H9 (cell line): ENCODE results near the gene PTBP3. TPM values are rescaled to one million over a fixed set of nuclear protein-coding genes. Genes with fewer than 3 reads are reported as not detected.
"Not testable (repeated sequence)": the region's sequence is repeated elsewhere in the genome, so short reads cannot be mapped to it uniquely, and the experiment has no call there.

Experiments
- DNase-seq: peaks from one replicate; pipeline ENCODE4 v3.0.0-alpha.2; 2017
- H2AFZ ChIP-seq: one replicate; pipeline ENCODE4 v1.6.1; 2013; ENCODE audit warnings: mild to moderate bottlenecking, low read length, control low read depth, moderate library complexity
- H2AK5ac ChIP-seq: 2 replicates; pipeline ENCODE4 v1.6.1; 2013; ENCODE audit warnings: low read length, control low read depth, mixed read lengths; ENCODE audit not compliant: insufficient read length
- H2BK120ac ChIP-seq: one replicate; pipeline ENCODE4 v1.6.1; 2013; ENCODE audit warnings: low read depth, mild to moderate bottlenecking, low read length, control low read depth, inconsistent platforms; ENCODE audit not compliant: poor library complexity, severe bottlenecking
- H2BK12ac ChIP-seq: 2 replicates; pipeline ENCODE4 v1.6.1; 2013; ENCODE audit warnings: low read length, control low read depth, mixed read lengths, low read depth; ENCODE audit not compliant: insufficient read length
- H2BK15ac ChIP-seq: 2 replicates; pipeline ENCODE4 v1.6.1; 2013; ENCODE audit warnings: low read depth, low read length, control low read depth
- H2BK20ac ChIP-seq: one replicate; pipeline ENCODE4 v1.6.1; 2013; ENCODE audit warnings: low read depth, mild to moderate bottlenecking, low read length, control low read depth, inconsistent platforms; ENCODE audit not compliant: poor library complexity, severe bottlenecking
- H2BK5ac ChIP-seq: 2 replicates; pipeline ENCODE4 v1.6.1; 2013; ENCODE audit warnings: low read length, control low read depth, mixed read lengths; ENCODE audit not compliant: insufficient read length
- H3K14ac ChIP-seq: 2 replicates; pipeline ENCODE4 v1.6.1; 2013; ENCODE audit warnings: low read length, control low read depth; ENCODE audit not compliant: insufficient read depth
- H3K18ac ChIP-seq: 2 replicates; pipeline ENCODE4 v1.6.1; 2013; ENCODE audit warnings: low read depth, mild to moderate bottlenecking, mixed read lengths, low read length, control low read depth; ENCODE audit not compliant: insufficient read length
- H3K23ac ChIP-seq: 2 replicates; pipeline ENCODE4 v1.6.1; 2013; ENCODE audit warnings: low read length, control low read depth, mixed read lengths, low read depth; ENCODE audit not compliant: insufficient read length
- H3K23me2 ChIP-seq: 2 replicates; pipeline ENCODE4 v1.6.1; 2013; ENCODE audit warnings: low read depth, mild to moderate bottlenecking, mixed read lengths, low read length, control low read depth; ENCODE audit not compliant: insufficient read length, poor library complexity, severe bottlenecking
- H3K27ac ChIP-seq: 2 replicates; pipeline ENCODE4 v1.5.1; 2013; ENCODE audit warnings: low read length, control low read depth, mixed read lengths, low read depth; ENCODE audit not compliant: insufficient read length
- H3K27me3 ChIP-seq: 2 replicates; pipeline ENCODE4 v1.6.1; 2013; ENCODE audit warnings: low read length, control low read depth, inconsistent platforms; ENCODE audit not compliant: insufficient read depth
- H3K4ac ChIP-seq: 2 replicates; pipeline ENCODE4 v1.6.1; 2013; ENCODE audit warnings: low read depth, mild to moderate bottlenecking, control low read depth, inconsistent platforms, low read length, moderate library complexity
- H3K4me1 ChIP-seq: 2 replicates; pipeline ENCODE4 v1.6.1; 2013; ENCODE audit warnings: low read length, control low read depth, inconsistent platforms; ENCODE audit not compliant: insufficient read depth
- H3K4me2 ChIP-seq: 2 replicates; pipeline ENCODE4 v1.6.1; 2013; ENCODE audit warnings: low read length, control low read depth, mixed read lengths; ENCODE audit not compliant: insufficient read length, insufficient read depth
- H3K56ac ChIP-seq: 2 replicates; pipeline ENCODE4 v1.6.1; 2013; ENCODE audit warnings: low read depth, mild to moderate bottlenecking, mixed read lengths, low read length, control low read depth; ENCODE audit not compliant: insufficient read length
- H3K79me1 ChIP-seq: 2 replicates; pipeline ENCODE4 v1.6.1; 2013; ENCODE audit warnings: low read depth, mild to moderate bottlenecking, moderate library complexity, low read length, control low read depth, inconsistent platforms; ENCODE audit not compliant: insufficient read depth, poor library complexity, severe bottlenecking
- H3K79me2 ChIP-seq: 2 replicates; pipeline ENCODE4 v1.6.1; 2013; ENCODE audit warnings: low read length, control low read depth, inconsistent platforms; ENCODE audit not compliant: insufficient read depth
- H3K9ac ChIP-seq: 2 replicates; pipeline ENCODE4 v1.6.1; 2013; ENCODE audit warnings: low read length, control low read depth, mixed read lengths; ENCODE audit not compliant: insufficient read length; ENCODE audit errors: extremely low read depth
- H3K9me3 ChIP-seq: one replicate; pipeline ENCODE4 v1.6.1; 2013; ENCODE audit warnings: low read depth, low read length, inconsistent platforms; ENCODE audit not compliant: control insufficient read depth
- H3T11ph ChIP-seq: one replicate; pipeline ENCODE4 v1.6.1; 2013; ENCODE audit warnings: mild to moderate bottlenecking, low read length, control low read depth, inconsistent platforms
- H4K20me1 ChIP-seq: one replicate; pipeline ENCODE4 v1.6.1; 2013; ENCODE audit not compliant: control insufficient read depth, insufficient read length, insufficient read depth
- H4K5ac ChIP-seq: 2 replicates; pipeline ENCODE4 v1.6.1; 2013; ENCODE audit warnings: low read depth, mild to moderate bottlenecking, mixed read lengths, low read length, control low read depth; ENCODE audit not compliant: insufficient read length
- H4K8ac ChIP-seq: replicated peaks from 2 replicates; pipeline ENCODE4 v1.6.1; 2013; ENCODE audit warnings: low read length, control low read depth, mixed read lengths, low read depth; ENCODE audit not compliant: insufficient read length
- H4K91ac ChIP-seq: 2 replicates; pipeline ENCODE4 v1.6.1; 2013; ENCODE audit warnings: low read depth, mild to moderate bottlenecking, moderate library complexity, mixed read lengths, low read length, control low read depth; ENCODE audit not compliant: insufficient read length
- H3K27ac Mint-ChIP-seq, 3 experiments: 2 replicates in 2 of 3; 3 replicates in 1 of 3; pipeline ENCODE4 v1.8.0; 2020 to 2021; ENCODE audit warnings: mixed read lengths in 3 of 3, mild to moderate bottlenecking in 1 of 3, moderate library complexity in 1 of 3
- H3K27me3 Mint-ChIP-seq: 2 replicates; pipeline ENCODE4 v1.8.0; 2021; ENCODE audit warnings: low read depth, mild to moderate bottlenecking, moderate library complexity, mixed read lengths
- H3K36me3 Mint-ChIP-seq, 3 experiments: 2 replicates in 2 of 3; 3 replicates in 1 of 3; pipeline ENCODE4 v1.8.0; 2020 to 2021; ENCODE audit warnings: low read depth in 3 of 3, mixed read lengths in 3 of 3; ENCODE audit not compliant: insufficient read depth in 1 of 3
- H3K4me1 Mint-ChIP-seq, 2 experiments: 2 replicates each; pipeline ENCODE4 v1.8.0; 2020; ENCODE audit warnings: mixed read lengths in 2 of 2
- H3K4me3 Mint-ChIP-seq, 2 experiments: 2 replicates in 1 of 2; 3 replicates in 1 of 2; pipeline ENCODE4 v1.8.0; 2020 to 2021; ENCODE audit warnings: mild to moderate bottlenecking in 2 of 2, mixed read lengths in 2 of 2, moderate library complexity in 1 of 2
- H3K9me3 Mint-ChIP-seq, 2 experiments: 2 replicates in 1 of 2; 3 replicates in 1 of 2; pipeline ENCODE4 v1.8.0; 2020; ENCODE audit warnings: mild to moderate bottlenecking in 2 of 2, mixed read lengths in 2 of 2, moderate library complexity in 1 of 2
- CTCF ChIP-seq: fragments of 200-600 bp; sonication (generic); conservative IDR thresholded peaks from 3 replicates; pipeline ENCODE4 v1.8.0; 2021; ENCODE audit warnings: antibody characterized with exemption, mild to moderate bottlenecking
- WGBS: extraction: QIAGEN DNeasy Blood & Tissue Kit; methylation state at CpG from one replicate; pipeline ENCODE4 v1.1.7; 2013; ENCODE audit warnings: missing lambda C conversion rate, low lambda C conversion rate, mixed read lengths; ENCODE audit not compliant: insufficient read length; ENCODE audit errors: extremely low coverage; 5-methylcytosine and 5-hydroxymethylcytosine counted together
- total RNA-seq: library from RNA; stranded (reverse); gene quantifications from 2 replicates; pipeline ENCODE4 v1.2.1, GENCODE V29; 2021

The PTBP3 gene
- total RNA-seq, 1 experiment from 2014 or later = 89.5 TPM

GRCh38 chr9:112366591-112366990, 33.2 kb upstream of the PTBP3 start:
- H3K9ac ChIP-seq = no peak overlapping the region
- Mint-ChIP-seq H3K27me3 (no peaks in the 10 kb centered on the region), H3K4me3 (no peak overlapping the region), H3K9me3 (peaks cover 43 to 44% of the 10 kb centered on the region in 2 experiments), H3K4me1 (0 out of 4 replicates have a peak, but pooled peaks cover 0 to 5% of the 10 kb centered on the region in 2 experiments), H3K27ac (no peak overlapping the region), H3K36me3 (peaks cover 20 to 36% (median 24%) of the 10 kb centered on the region in 3 experiments)
- no peaks in the 10 kb centered on the region for H4K20me1 ChIP-seq
- no peak overlapping the region for H3K4me2 ChIP-seq
- peak; percentile 59 for TF ChIP-seq CTCF
- no peaks in the 10 kb centered on the region for H3K79me1 ChIP-seq
- DNase-seq = peak; percentile 67
- H2BK5ac ChIP-seq = no peak overlapping the region
- no peak overlapping the region for H2BK120ac ChIP-seq
- no peak overlapping the region for H3K56ac ChIP-seq
- no peaks in the 10 kb centered on the region for H3K23me2 ChIP-seq
- H3K14ac ChIP-seq = no peak overlapping the region
- no peak overlapping the region for H3T11ph ChIP-seq
- no peak overlapping the region for H3K23ac ChIP-seq
- no peak overlapping the region for H2AFZ ChIP-seq
- H2BK12ac ChIP-seq = no peak overlapping the region
- no peaks in the 10 kb centered on the region for H3K79me2 ChIP-seq
- no peak overlapping the region for H4K91ac ChIP-seq
- no peak overlapping the region for H4K5ac ChIP-seq
- WGBS = no CpG with 5 or more reads among the region's 3 CpGs
- no peaks in the 10 kb centered on the region for H3K27me3 ChIP-seq
- no peak overlapping the region for H2AK5ac ChIP-seq
- H2BK15ac ChIP-seq = no peak overlapping the region
- no peaks in the 10 kb centered on the region for H3K9me3 ChIP-seq
- H3K18ac ChIP-seq = no peak overlapping the region
- no peaks in the 10 kb centered on the region for H3K4me1 ChIP-seq
- no peak overlapping the region for H4K8ac ChIP-seq
- H3K4ac ChIP-seq = no peak overlapping the region
- no peak overlapping the region for H2BK20ac ChIP-seq
- no peak overlapping the region for H3K27ac ChIP-seq

- H3K4ac ChIP-seq, H3K4me2 ChIP-seq, H3K27ac ChIP-seq, H4K20me1 ChIP-seq, H3K4me3 Mint-ChIP-seq, H2BK120ac ChIP-seq, H2AK5ac ChIP-seq, H3K56ac ChIP-seq, H3K27me3 ChIP-seq, H3K23me2 ChIP-seq, H2BK12ac ChIP-seq, H3K9me3 ChIP-seq, H3T11ph ChIP-seq, DNase-seq, H2BK5ac ChIP-seq, H3K14ac ChIP-seq, H2BK15ac ChIP-seq, H3K9ac ChIP-seq, H3K27me3 Mint-ChIP-seq, H3K18ac ChIP-seq, H4K91ac ChIP-seq, H2BK20ac ChIP-seq, H3K27ac Mint-ChIP-seq, H3K23ac ChIP-seq, H4K8ac ChIP-seq, H2AFZ ChIP-seq, H4K5ac ChIP-seq, H3K4me1 Mint-ChIP-seq, H3K79me1 ChIP-seq, H3K79me2 ChIP-seq, H3K4me1 ChIP-seq: not testable (repeated sequence)
- Mint-ChIP-seq H3K36me3 (peaks cover 20 to 36% (median 24%) of the 10 kb centered on the region in 3 experiments), H3K9me3 (peaks cover 40 to 43% of the 10 kb centered on the region in 2 experiments)
- WGBS = no CpG with 5 or more reads among the region's 3 CpGs
These were observed 31.8 kb upstream of the PTBP3 start for GRCh38 chr9:112365257-112365656.
